Dedifferentiated amniotic fluid mesenchymal stem cell (primary cell): Measurements from ENCODE around the gene RNASEH2B.

ENCODE experiments used
- DNase-seq: peaks from one replicate; pipeline ENCODE4 v3.0.0-alpha.2; 2016; ENCODE audit errors: extremely low spot score

RNASEH2B gene

DNA sequence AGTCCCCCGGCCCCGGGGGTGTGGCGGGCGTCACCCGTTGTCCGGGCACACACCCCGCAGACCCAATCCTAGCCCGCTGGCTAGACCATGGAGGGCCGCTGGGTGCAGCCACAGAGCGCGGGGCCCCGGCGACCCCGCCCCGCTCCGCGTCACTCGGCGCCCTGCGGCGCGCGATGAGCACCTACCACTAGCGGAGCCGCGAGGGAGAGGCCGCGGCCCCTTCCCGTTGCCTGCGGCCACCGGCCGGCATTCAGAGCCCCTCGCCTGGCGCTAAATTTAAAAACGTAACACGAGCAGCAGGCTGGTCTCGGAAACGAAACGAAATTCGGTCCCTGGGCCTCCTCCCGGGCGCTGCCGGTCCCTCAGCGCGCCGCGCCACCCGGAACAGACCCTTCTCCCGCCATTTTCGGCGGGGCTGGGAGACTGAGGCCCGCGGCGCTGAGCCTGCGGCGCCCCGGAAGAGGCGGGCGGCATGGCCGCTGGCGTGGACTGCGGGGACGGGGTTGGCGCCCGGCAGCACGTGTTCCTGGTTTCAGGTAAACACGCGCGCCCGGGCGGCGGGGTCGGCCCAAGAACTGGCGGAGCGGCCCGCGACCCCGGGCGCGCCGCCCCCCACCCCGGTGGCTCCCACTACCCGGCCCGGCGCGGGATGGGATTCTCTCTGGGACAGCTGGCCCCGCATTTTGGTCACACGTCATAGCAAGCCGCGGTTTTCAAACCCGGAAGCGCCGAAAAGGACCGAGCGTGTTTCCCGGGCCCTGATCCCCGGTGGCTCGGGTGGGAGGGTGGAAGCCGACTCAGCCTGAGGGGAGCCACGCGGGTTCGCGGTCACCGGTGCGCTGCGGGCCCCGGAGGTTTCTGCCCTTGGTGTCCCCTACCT, at the start of gene RNASEH2B:
TSS of gene RNASEH2B (plus strand) at position 187 of the 880 bp plus-strand sequence. CDS start at position 473, 286 bp downstream.
- DNase-seq = peak; percentile 36

DNA sequence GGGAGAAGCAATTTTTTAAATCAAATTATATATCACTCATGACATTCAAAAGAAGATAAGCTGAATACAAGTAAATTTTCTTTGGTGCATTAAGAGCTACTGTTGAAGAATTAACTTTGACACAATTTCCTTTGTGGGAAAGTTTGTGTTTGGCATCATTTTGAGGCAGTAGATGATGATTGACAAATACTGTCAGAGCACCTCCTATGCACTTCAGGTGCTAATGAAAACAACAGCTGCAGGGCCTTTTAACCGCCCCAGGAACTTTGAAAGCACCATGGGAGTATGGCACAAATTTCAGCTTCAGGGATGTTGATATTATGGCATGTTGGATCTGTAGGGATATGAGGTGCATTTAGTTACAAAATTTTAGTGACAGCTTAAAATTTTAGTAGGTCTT, 45.1 kb upstream of the RNASEH2B start:
- DNase-seq = no peak

DNA sequence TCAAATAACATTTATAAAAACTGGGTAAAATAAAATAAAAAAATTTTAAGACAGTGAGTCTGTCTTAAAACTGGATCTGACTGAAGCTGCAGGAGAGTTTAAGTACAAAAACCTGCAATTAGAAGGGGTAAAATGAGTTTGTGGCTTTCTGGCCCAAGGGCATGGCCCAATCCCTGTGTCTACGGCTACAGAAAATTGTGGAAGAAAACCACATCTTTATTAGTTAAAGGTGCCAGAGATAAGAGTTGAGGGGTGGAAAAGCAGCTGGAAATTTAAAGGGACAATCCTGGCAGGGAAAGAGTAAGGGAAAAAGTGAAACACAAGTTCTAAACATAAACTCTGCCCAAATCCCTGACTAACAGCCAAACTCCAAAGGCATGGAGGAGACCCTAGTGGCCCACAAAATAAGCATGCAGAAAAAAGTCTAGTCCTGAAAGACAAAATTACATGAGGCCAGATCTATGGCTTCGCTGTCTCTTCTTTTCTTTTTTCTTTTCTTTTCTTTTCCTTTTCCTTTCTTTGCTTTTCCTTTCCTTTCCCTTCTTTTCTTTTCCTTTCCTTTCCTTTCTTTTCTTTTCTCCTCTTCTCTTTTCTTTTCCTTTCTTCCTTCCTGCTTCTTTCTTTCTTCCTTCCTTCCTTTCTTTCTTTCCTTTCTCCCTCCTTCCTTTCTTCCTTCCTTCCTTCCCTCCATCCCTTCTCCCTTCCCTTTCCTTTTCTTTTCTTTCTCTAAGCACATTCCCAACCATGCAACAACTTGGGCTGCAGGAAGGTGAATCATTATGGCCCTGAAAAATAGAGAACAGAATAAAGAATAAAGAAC, 42.6 kb upstream of the RNASEH2B start:
- DNase-seq = no peak

DNA sequence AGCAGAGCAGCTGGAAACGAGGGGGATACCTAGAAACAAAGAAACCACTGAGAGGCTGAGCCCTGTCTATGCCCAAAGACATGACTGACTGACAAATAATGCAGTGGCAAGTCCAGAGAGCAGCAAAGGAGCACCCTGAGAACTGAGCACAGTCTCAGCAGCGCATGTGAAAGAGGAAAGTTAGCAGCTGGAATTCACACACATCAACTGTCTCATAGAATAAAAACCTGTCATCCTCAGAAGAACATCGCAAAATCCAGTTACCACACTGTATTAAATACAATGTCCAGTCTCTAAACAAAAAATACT, 42.0 kb upstream of the RNASEH2B start:
- no peak for DNase-seq

DNA sequence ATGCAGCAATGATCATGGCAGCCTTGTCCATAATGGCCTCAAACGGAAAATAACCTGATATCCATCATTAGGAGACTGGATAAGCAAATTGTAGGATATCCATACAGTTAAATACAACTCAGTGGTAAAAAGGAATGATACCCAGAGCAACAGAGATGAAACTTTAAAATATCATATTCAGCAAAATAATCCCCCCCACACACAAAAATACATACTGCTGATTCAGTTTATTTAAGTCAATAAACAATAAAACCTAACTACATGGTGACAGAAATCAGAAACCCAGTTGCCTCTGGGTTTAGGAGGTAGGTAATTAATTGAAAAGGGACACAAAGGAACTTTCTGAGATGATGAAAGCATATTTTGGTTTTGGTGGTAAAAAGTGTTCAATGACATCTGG, 38.2 kb upstream of the RNASEH2B start:
- DNase-seq = no peak

GRCh38 chr13:50873467-50873866, 36.1 kb upstream of the RNASEH2B start:
- no peak for DNase-seq

DNA sequence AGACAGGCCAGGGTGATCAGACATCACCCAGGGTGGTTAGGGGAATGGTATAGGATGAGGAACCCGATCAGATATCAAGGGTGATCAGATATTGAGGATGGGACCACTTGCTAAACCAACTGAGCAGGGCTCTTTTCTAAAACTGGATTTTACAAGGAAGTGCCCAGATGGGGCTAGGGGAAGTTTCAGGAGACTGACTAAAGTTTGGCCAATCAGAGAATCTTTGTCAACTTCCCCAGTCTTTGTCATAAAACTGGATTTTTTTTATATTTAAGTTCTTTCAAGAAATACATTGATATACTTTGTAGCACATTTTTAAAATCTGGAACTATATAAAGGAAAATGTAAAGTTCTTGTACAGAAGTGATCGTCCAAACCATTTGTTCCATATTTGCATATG, 35.6 kb upstream of the RNASEH2B start:
- DNase-seq = no peak

DNA sequence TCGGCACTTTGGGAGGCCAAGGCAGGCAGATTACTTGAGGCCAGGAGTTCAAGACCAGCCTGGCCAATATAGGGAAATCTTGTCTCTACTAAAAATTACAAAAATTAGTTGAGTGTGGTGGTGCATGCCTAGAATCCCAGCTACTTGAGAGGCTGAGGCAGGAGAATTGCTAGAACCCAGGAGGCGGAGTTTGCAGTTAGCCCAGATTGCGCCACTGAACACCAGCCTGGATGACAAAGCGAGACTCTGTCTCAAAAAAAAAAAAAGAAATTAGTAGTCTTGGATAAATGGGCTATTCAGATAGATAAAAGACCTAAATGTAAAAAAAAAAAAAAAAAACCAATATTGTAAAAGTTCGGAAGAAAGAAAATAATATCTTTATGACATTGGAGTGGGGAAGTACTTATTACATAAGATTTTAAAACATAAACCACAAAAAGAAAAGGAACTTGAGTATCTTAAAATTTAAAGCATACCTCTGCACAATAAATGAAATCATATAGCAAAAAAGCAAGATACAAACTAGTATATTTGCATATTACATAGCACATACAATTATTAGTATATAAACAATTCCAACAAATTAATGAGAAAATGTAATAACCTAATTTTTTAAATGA, 26.7 kb upstream of the RNASEH2B start:
- DNase-seq = no peak

GRCh38 chr13:50883728-50884127, 25.9 kb upstream of the RNASEH2B start:
- DNase-seq = no peak

GRCh38 chr13:50884265-50884664, 25.3 kb upstream of the RNASEH2B start:
- DNase-seq = no peak

DNA sequence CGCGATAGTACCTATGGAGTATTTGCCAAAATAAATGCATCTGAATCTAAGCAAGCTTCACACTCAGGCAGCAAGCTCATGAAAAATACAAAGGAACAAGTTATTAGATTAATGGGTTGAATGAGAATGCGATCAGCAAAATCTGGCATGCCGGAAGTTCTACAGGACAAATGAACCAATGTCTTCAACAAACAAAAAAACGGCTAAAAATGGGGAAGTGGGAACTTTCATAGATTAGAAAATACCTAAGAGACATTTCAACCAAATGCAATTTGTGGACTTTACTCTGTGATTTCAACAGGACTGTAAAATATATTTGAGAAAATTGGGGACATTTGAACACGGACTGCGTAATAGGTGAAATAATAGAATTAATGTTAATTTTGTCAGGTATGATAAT, 22.4 kb upstream of the RNASEH2B start:
- no peak for DNase-seq

DNA sequence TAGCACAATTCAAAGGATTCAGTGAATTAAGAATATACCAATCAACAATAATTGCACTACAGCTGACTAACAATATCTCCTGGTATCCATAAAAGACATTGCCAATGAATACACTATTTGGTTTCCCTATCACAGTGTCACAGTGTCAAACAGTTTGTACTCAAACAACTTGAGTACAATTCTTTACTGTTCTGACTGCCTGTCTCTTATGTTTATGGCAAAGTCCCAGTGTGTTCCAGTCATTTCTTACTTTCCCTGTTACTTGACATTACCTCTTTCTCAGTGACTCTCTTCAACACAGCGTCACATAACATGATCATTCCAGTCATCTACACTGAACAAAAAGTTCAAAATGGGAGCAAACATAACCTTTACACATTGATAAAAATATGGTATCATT, 21.2 kb upstream of the RNASEH2B start:
- no peak for DNase-seq

GRCh38 chr13:50889317-50889716, 20.3 kb upstream of the RNASEH2B start:
- DNase-seq = no peak

- DNase-seq = no peak
Observed at GRCh38 chr13:50891206-50891605, 18.4 kb upstream of the RNASEH2B start.

GRCh38 chr13:50892210-50892944, 17.2 kb upstream of the RNASEH2B start:
- DNase-seq = no peak

- DNase-seq = peak; percentile 16
Observed at GRCh38 chr13:50893211-50893852, 16.3 kb upstream of the RNASEH2B start.

GRCh38 chr13:50894012-50894411, 15.6 kb upstream of the RNASEH2B start:
- no peak for DNase-seq

GRCh38 chr13:50894504-50894903, 15.1 kb upstream of the RNASEH2B start:
- DNase-seq = no peak

- no peak for DNase-seq
Observed at GRCh38 chr13:50898338-50898737, 11.3 kb upstream of the RNASEH2B start.

DNA sequence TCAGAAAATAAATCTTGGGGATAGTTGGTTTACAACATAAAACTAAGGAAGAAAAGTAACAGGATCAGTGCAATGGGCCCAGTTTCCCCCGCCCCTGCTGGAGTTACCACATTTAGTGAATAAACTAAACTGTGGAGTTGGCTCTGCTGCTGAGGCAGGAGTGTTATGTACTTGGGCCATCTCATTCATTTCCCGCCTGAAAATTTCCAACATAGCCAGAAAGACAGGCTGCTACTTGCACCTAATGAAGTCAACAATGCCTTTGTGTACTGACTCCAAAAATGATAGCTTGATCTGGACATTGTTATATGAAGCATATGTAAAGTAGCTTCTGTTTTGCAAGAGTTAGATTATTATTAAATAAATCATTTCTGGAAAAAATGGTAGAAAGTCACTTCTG, 7.9 kb upstream of the RNASEH2B start:
- no peak for DNase-seq

DNA sequence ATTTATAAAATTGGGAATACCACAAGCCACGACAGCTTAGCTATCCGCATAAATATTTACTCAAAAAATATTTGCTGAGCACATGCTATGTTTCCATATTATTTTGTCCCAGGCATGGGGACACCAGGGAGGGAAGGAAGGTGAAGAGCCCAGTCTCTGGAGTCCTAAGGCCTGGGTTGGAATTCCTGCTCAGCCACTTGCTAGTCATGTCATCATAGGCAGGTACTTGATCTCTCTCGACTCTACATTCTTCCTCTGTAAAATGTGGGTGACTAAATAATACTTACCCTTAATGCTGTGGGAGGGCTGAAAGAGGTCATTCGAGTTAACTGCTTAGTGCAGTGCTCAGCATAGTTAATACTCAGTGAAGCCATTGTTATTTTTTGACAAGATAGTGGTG, 4.3 kb upstream of the RNASEH2B start:
- no peak for DNase-seq
